ENCODE measurements around the gene CLIP3.

- TF ChIP-seq CTCF (IDR thresholded peaks at IDR 0.05) = no peak
- no peak for TF ChIP-seq POLR2AphosphoS5 (IDR thresholded peaks at IDR 0.05)
- TF ChIP-seq POLR2A (IDR thresholded peaks at IDR 0.05) = no peak
Measured at GRCh38 chr19:35966771-35967170, 65.9 kb downstream of the CLIP3 start.

Measured in breast epithelium (tissue), 3 donors.